Measurements from ENCODE around the gene INPP5K.

Gene INPP5K

DNA sequence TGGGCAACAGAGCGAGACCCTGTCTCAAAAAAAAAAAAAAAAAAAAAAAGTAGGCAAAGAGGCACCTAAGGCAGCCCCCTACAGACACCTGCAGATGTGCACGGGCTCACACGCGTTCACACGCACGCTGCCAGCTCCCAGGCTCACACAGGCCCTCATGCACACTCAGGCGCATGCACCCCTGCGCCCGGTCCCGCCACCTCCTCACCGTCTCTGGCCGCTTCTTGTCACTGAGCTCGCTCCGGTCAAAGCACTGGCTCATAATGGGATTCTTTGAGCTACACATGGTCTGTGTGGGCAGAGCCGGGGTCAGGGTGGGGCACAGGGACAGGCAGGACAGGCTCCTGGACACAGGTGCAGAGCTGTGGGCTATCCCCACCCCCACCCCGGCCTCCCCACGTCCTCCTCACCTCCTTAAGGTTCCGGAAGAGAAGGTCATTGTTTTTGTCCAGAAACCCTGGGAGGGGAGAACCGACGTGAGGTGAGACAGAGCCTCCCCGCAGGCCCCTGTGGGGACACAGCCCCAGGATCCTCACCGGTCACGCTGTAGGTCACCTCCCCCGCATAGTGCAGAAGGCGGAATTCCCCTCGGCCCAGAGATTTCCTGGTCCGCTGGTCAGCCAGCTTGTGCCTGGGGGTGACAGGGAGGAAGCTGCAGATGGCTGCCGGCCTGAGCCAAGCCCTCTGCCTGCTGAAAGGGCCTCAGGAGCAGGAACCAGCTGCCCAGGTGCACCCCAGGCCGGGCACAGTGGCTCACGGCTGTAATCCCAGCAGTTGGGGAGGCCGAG, 41.8 kb downstream of the INPP5K start:
- ChIA-PET POLR2A (interaction anchor here (0.5 to 1.4 kb wide), 8 partner anchors 11 to 81 kb away, joined by 3 to 5 read pairs (median 4); partner anchors contain the start of gene CRK), CTCF (interaction anchor here (0.7 to 1.8 kb wide), 7 partner anchors 10 to 109 kb away, joined by 3 to 6 read pairs (median 3); no protein-coding TSS in a partner anchor)
- TF ChIP-seq CTCF (IDR thresholded peaks at IDR 0.05; ENCODE audit: control extremely low read depth, extremely low read depth, low read depth, missing control alignments) = no peak
- DNase-seq (ENCODE audit: extremely low spot score) = peak; percentile 89

DNA sequence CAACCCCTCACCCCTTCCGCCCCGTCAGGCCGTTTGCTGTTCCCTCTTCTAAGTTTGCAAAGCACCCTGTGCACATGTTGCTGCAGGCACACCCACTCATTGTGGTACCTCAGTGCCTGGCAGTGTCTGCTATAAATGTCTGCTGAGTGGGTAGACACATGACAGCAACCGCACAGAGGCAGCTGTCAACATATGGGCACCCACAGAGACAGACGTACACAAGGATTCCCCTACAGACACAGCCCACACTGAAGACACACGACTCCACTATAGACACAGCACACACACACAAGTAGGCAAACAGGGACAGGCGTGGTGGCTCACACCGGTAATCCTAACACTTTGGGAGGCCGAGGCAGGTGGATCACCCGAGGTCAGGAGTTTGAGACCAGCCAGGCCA, 42.6 kb downstream of the INPP5K start:
- peak; percentile 47 for DNase-seq (ENCODE audit: extremely low spot score)
- CTCF ChIA-PET = interaction anchor here (0.8 to 1.4 kb wide), 4 partner anchors 11 to 109 kb away, joined by 3 to 5 read pairs (median 3); no protein-coding TSS in a partner anchor
- no peak for TF ChIP-seq CTCF (IDR thresholded peaks at IDR 0.05; ENCODE audit: control extremely low read depth, extremely low read depth, low read depth, missing control alignments)
- POLR2A ChIA-PET = interaction anchor here (1.1 to 1.4 kb wide), 2 partner anchors 15 to 20 kb away, joined by 3 to 4 read pairs; no protein-coding TSS in a partner anchor

GRCh38 chr17:1473170-1473569, 43.2 kb downstream of the INPP5K start:
- CTCF ChIA-PET = no interaction called here
- no peak for DNase-seq (ENCODE audit: extremely low spot score)
- TF ChIP-seq CTCF (IDR thresholded peaks at IDR 0.05; ENCODE audit: control extremely low read depth, extremely low read depth, low read depth, missing control alignments) = peak; percentile 17
- POLR2A ChIA-PET = interaction anchor here (1.1 kb wide), 1 partner anchor 15 kb away, joined by 3 read pairs; no protein-coding TSS in a partner anchor

DNA sequence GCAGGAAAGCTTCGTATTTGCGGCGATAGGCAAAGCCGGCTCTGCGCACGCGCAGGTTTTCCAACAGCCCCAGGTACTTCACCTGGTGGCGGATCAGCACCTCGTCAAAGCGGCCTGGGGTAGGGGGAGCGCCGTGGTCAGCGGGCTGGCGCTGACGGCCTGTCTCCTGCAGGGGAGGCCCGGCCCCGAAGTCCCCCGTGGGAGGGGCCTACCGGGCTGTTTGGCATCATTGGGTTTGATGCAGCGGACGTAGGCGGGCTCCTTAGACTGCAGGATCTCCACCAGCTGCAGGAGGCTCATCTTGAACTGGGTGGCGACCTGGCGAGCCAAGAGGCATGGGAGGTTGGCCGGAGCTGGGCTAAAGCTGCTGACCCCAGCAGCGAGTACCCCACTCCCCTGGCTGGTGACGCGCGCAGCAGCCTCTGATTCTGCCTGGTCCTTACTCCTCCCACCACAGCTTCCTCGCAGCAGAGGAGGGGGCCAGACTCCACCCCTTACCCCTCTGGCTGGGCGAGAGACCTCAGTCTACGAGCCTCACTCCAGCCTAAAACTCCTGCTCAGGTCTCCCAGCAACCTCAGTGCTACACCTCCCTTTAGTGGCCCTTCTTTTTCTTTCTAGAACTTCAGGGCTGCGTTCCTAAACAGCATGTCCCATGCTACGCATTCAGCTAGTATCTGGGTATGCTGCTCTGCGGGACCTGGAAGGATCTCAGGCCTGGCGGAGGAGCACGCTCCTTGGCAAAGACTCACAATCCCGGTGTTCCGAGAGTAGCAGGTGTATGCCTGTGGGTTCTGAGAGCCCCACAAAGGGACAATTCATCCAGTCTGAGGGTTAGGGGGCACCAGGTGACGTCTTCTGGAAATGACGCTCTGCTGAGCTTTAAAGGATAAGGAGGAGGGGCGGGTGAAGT, 44.2 kb downstream of the INPP5K start:
- ChIA-PET POLR2A (no interaction called here), CTCF (interaction anchor here (1.6 kb wide), 1 partner anchor 9 kb away, joined by 4 read pairs; no protein-coding TSS in a partner anchor)
- no peak for DNase-seq (ENCODE audit: extremely low spot score)
- no peak for TF ChIP-seq CTCF (IDR thresholded peaks at IDR 0.05; ENCODE audit: control extremely low read depth, extremely low read depth, low read depth, missing control alignments)

DNA sequence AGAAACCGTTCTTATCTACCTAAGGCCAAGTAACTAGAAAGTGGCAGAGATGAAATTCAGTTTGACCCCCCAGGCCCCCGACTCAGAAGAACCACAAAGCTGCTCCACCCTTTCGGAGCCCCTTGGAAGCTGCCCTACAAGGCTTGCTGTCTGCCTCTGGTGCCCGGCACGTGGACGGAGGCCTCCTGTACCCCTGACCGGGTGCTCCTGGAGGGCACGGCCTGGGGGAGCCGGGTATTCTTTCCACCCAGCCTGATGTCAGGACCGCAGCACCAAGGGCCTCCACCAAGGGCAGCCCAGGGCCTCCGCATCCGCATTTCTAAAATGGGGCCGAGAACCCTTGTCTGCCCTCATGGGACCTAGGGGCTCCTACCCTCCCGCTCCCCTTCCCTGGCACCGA, 44.9 kb downstream of the INPP5K start:
- POLR2A ChIA-PET = no interaction called here
- DNase-seq (ENCODE audit: extremely low spot score) = no peak
- CTCF ChIA-PET = interaction anchor here (1.6 kb wide), 1 partner anchor 8 kb away, joined by 4 read pairs; no protein-coding TSS in a partner anchor
- TF ChIP-seq CTCF (IDR thresholded peaks at IDR 0.05; ENCODE audit: control extremely low read depth, extremely low read depth, low read depth, missing control alignments) = no peak

All from GM10248 (cell line).